CD4-positive, alpha-beta T cell treated with Interleukin-15 for 4 hours (primary cell): ENCODE measurements around the gene KCND3.

Experiments used
- DNase-seq: peaks from one replicate; pipeline ENCODE4 v3.0.0-alpha.2; 2020; ENCODE audit warnings: low spot score

KCND3 gene

DNA sequence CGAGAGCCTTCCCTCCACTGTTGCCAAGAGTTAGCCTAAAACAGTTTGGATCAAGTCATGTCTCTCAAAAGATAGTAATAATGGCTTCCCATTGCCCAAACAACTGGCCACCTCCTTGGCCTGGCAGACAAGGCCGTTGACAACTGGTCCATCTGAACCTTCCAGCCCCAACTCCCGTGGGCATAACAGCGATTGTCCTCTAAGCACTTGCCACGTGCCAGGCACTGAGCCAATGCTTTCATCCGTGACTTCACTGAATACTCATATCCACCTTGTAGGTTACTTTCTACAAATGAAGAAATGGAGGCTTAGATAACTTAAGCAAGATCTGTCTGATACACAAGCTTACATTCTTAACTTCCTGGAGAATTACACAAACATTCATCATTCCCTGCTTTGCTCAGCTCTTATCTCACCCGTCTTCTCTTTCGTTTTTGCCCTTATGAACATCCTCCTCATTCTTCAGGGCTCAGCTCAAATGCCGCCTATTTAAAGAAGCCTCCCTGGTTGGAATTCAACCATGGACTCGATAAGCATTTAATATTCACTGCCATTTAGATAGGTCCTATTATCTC lies 106.4 kb downstream of the KCND3 start:
- DNase-seq, result no peak

DNA sequence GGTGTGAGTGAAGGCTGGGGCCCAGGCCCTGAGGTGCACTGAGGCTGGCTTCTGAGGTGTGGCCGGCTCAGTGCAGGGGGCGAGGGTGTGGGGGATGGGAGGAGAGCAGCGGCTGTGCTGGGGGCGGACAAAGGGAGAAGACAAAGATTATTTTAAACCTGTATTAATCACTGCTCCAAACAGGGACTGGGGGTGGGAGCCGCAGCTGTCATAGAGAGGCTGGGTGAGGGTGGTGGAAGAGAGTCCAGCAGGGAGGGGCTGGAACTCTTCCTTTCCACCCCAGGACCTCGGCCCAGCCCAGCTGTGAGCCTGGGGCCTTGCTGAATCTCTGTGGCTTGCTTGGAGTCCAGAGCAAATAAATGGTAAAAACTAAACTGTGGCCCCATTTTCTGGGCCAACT lies 106.9 kb downstream of the KCND3 start:
- no peak for DNase-seq

DNA sequence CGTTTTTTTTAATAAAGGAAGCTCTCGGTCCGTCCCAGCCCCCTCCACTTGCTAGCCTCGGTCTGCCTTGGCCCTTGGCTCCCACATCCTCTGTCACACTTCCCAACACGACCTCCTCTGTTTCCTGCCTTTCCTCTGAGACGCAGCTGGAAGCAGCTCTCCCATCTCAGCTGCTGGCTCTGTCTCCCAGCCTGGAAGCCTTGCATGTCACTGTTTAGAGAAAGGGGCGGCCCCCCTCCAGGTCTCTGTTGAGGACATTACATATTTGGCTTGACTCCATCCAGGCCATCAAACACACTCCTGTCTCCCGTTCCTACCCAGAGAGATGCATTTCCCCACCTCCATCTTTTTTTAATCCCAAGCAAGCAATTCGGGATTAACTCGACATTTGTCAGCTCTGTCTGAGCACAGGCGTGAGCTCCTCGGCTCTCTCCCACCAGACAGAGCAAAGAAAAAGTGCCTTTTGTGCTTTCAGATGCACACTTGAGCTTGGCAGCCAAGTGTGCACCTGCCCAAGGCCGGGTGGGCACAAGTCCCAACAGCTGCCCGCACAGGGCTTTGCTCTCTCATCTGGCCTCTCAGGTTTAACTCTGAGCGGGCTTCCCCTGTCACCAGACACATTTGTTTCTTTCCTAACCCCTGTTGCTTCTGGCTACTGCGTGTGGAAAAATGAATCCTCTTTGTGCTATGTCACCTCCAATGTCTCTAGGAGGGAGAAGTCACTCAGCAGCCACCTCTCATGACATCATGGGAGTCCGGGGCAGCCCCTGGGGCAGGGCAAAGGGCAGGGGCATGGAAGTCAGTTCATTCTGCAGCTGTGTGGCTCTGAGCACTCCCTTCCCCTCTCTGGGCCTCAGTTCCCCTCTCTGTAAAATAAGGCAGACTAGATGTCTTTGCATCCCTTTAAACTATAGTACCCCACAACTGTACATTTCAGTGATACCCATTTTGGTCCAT lies 108.3 kb downstream of the KCND3 start:
- DNase-seq, result no peak

DNA sequence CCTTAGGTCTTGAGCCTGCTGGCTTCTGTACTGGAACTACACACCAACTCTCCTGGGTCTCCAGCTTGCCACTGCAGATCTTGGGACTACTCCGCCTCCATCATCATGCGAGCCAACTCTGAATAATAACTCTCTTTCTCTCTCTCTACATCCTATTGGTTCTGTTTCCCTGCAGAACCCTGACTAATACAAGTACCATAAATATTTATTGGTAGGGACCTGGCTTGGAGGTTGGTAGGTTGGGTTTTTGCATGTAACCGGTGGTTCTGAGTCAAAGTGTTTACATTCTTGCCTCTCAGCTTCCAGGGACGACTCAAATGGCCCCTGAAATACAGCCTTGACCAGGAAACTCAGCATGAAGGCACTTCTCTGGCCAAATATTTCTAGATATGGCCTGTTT lies 110.4 kb downstream of the KCND3 start:
- DNase-seq, result no peak

DNA sequence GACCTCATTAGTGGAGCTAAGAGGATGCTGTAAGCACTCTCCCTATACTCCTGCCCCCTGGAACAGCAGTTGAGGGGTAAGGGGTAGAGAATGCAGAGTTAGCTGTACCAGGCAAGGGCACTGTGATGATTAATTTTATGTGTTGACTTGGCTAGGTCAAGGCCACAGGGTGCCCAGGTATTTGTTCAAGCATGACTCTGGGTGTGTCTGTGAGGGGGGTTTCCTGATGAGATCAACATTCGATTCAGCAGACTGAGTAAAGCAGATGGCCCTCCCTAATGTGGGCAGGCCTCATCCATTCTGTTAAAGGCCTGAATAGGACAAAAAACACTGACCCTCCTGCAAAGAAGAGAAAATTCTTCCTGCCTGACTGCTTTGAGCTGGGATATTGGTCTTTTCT lies 110.8 kb downstream of the KCND3 start:
- DNase-seq, result no peak

DNA sequence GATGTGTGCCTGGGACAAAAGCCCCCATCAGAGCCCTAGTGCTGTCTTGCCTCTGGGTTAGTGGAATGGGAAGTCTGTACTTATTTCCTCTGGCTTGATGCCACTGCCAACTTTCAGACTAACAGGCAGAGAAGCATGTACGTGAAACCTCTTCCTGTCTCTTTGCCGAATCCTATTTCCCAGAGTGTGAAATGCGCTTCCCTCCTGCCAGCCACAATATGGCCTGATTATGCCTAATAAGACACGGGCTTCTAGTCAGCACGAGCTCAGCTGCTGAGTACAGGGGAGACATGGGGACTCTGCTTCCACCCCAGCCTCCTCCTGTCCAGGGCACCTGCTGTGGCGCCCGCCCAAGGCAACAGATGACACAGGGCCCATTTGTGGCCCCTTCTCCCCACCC lies 111.4 kb downstream of the KCND3 start:
- DNase-seq, result no peak

DNA sequence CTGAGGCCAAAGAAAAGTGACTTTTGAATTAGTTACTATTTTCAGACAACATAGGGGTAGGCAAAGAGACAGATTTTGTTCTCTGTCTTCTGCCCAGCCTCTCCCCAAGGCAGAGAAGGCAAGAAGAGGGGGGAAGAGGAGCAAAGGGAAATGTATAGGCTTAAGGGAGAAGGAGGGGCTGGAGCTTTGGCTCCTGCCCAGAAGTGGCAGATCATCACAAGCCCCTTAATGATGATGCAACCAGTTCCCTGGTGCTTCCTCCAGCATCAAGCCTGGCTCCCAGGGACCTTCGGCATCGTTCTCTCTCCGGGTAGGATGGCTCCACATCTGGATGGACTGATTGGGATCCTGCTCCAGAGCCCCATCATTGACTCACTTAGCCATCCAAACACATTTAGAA lies 112.8 kb downstream of the KCND3 start:
- no peak for DNase-seq

DNA sequence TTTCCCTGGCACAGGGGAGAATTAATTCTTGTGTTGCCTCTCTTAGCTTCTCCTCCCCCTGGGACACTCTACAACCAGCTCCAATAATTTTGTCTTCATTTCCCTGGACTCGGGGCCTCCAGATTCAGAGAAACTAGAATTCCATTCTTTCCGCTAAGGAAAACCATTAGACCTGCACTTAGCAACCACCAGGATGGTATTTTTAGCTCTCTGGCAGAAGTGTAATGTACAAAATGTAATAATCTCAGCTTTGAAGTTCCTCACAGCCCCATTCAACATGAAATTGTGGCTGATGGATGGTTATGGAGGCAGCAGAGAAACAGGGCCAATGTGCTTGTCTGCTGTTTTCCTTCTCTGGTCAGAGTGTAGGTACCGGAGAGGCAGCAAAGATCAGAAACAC lies 113.8 kb downstream of the KCND3 start:
- no peak for DNase-seq

DNA sequence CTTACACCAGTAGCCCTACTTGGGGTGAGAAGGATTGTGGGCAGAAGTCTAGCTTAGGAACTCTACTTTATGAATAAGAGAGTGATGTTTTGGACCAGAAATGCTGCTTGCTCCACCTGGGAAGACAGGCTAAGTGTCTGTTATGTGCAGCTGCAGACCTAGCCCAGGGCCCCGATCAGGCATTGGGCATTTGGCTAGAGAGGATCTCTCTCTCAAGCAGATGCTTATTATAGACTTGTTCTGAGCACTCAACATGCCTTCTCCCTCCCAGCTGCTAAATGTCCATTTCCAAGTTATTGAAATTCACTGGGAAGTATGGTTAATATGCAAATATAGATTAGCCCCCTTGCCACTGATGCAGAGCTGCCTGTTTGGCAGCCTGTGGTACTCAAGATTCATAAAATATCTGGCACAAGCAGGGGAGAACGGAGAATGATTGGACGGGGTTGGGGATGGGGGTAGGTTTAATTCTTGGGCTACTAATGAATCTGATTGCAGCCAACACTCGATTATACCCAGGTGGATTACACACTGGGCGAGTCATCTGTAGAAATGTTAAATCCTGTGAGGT lies 115.9 kb downstream of the KCND3 start:
- DNase-seq, result no peak

DNA sequence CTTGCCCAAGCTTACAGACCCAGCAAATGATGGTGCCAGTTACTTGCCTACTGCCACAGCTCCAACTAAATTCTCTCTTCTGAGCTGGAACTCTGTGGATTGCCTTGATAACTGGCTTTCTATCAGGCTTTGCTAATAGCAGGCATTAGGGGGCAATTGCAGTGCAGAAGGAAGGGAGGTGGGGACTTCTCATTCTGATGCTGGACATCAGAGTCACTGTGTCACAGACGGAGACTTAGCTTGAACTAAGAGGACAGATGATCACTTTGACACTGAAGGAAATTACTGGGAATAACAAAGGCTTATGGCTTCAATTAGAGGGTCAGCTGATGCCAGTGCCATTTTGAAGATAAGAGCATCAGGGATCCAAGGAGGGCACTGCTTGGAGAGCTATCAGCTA lies 119.3 kb downstream of the KCND3 start:
- DNase-seq, result no peak

DNA sequence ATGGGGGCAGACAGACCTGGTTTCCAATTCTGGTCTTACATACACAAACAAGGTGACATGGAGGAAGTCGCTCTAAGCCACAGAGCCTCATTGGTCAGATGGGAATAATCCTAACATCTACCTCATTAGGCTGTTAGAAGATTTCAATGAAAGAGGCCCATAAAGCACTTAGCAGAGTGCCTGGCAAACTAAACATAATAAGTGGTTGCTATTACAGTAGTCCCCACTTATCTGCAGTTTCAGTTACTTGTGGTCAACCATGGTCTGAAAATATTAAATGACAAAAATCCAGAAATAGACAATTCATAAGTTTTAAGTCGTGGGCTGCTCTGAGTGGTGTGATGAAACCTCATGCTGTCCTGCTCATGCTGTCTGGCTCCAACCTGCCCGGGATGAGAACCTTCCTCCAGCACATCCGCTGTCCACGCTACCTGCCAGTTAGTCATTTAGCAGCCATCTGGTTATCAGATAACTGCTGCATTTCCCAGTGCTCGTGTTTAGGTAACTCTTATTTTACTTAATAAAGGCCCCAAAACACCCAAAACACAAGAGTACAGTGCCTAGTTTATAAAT lies 121.5 kb downstream of the KCND3 start:
- no peak for DNase-seq

DNA sequence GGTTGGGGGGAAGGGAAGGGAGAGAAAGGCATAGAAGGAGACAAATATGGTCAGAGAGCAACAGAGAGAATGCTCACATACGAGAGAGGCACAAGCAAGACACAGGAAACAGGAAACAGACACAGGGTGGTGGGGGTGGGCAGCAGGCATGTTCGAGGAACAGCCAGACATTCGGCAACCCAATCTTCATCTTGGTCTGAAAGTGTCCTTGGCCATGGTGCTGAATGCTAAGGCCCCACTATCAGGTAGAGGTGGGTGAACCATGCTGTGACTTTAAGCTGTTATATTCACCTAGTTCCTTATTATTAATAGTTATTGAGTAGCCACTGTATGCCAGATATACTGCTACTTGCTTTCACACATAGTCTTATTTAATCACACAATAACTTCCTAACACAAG lies 124.6 kb downstream of the KCND3 start:
- no peak for DNase-seq

DNA sequence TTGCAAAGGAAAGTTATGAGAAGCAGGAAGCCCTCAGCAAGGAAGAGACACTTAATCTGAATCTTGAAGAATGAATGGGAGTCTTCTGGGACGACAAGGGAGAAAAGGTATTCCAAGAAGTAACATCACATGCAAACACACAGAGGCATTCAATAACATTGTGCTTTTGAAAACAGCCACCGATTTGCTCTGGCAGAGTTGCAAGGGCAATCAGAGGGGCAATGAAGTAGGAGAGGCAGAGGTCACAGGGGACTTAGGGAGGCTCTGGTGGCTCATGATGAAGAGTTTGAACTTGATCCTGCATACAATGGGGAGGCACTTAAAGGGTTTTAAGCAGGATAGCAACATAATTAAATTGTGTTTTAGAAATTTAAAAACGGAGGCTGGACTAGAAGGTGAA lies 126.1 kb downstream of the KCND3 start:
- DNase-seq, result no peak

DNA sequence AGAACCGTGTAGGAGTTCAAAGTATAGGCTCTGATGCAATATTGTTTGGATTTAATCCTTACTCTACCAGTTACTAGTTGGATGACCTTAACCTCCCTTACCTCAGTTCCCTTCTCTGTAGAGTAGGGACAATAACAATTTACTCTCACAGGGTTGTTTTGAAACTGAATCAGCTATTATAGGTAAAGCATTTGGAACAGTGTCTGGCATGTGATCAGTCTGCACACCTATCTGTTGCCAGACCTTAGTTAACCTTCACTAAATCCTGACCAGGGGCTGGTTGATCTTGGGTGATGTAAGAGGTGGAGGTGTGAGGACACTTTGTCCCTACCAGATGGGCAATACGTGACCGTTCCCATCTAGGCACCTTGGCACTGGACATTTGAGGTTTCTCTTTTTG lies 126.9 kb downstream of the KCND3 start:
- no peak for DNase-seq

DNA sequence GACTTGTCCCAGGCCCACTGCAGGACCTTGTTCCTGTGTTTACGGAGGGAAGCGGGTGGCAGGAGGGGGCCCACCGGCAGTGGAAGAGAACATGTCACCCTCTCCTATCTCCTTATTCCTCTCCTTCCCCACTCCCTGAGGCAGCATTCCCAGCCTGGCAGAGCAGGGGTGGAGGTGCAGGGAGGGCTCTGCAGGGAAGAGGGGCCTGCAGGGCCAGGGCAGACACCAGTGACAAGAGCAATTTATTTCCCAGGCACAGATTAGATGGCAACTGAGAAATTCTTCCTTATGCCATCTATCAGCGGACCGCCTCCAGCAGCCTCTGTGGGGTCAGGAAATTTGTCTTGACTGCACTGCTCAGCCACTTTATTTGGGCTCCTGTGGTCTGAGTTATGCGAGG lies 127.9 kb downstream of the KCND3 start:
- DNase-seq, result no peak

DNA sequence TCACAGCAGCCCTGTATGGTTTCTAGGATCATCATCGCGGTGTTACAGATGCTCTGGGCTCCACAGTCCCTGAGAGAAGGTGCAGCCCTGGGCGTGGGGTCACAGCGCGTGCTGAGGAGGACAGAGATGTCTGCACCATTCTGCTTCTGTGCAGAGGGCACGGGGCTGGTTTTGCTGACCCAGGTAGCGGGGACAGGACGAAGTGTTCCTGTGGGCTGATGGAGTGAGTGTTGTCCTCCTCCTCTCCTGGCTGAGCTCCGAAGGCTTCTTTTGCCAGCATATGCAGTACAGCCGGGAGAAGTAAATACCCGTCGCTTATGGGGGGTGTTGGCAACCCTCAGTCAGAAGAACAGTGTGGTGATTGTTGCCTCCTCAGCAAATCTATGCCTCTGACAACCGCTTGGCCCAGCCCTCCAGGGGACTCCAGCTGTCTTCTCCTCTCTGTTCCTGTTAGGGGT lies 132.2 kb downstream of the KCND3 start:
- DNase-seq, result no peak

DNA sequence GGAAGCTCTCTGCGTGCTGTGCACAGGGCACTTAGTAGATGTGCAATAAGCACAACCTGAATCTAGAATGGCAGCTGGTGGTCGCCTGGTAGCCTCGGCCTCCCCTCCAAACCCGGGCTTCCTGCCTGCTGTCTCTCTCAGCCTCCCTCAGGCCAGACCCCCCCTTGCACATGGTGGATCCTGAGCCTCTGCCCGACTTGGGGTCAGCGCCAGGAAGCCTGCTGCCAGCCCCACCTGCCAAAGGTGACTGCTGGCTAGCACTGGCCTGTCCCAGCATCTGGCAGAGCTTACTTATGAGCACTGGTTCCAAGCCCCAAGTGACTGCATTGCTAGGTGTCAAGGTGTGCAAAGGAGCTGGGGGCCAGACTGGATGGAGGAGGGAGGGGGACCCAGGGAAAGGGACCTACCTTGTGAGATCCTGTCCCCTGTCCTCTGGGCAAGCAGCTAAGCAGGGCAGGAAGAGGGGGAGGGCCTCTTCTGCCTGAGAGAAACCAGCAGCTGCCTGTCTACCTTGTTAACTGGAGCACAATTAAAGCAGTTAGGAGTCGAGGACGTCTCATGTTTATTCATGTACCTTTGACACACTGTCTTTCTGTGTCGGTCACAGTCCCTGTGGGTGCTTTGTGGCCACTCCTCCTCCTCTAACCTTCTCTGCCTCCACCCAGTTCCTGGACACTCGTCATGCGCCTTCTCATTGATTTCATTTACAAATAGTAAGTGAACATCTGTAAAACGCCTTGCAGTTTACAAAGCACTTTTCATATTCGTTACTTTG lies 132.9 kb downstream of the KCND3 start:
- no peak for DNase-seq

DNA sequence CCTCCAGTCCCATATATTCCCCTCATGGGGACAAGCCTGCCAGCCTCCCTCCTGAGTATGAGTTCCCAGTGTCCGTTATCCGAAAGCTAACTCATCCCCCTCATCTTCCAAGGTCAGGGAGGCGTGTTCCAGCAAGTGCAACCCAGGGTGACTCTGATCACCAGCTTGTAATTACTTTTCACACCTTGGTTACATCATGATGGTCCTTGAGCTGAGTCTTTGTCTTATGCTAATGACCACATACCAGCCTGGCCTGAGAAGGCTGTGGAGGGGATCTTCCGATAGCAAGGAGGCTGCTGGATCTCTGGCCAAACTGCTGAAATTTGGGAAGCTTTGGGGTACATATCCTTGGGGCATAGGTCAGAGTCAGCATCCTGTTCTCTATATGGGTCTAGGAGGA lies 134.2 kb downstream of the KCND3 start:
- no peak for DNase-seq

DNA sequence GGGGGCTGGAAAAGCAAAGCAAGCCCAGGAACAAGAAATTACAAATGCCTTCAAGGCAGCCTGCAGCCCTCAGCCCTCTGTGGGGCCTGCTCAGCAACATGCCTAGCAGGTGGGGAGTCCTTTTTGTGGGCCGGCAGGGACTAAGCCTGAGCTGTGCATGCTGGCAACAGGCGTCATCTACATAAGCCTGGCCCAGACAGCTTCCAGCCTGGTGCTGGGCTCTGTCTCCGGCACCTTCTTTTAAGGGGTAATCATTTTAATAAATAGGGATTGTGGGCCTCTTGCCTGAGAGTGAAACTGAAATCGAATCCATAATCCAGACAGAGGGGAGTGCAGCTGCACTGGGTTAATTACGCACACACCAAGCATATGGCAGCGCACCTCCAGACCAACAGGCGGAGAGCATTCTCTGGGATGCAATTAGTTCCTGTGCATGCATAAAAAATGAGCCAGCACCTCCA lies 137.2 kb downstream of the KCND3 start:
- DNase-seq, result no peak

DNA sequence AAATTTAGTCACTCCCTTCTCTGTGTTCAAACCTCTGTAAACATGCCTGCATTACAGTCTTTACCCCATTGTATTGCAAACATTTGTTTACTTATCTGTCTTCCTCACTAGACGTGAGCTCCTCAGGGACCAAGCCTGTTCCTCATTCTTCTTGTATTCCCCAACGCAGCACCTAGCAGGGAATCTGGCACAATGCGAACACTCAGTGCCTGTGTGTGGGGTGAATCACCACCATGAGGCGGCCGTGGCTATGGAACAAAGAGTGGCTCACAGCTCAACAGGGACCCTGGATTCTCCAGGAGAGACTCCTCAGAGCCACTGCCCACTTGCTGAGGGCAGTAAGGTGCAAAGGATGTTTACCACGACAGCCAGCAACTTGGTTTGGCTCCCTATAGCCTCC lies 137.9 kb downstream of the KCND3 start:
- DNase-seq, result no peak

DNA sequence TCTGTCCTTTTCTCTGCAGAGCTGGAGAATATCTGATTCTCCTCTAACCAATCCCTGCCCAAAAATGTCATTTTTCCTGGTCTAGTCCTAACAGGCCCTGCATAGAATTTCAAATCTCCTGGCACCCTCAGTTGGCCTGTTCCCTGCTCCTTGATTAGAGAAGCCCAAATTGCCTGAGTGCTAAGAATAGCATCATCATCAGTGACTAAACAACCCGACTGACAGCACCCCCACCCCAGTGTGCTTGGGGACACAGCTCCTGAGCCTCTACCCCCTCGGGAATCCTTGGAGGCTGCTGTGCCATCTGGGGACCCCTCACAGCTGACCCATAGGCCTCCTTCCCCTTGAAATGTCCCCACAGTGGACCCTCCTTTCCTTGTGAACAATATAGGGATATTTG lies 139.4 kb downstream of the KCND3 start:
- DNase-seq, result no peak
